GM21528 (cell line): ENCODE results near the gene GPC1.

Experiments
- ATAC-seq: cut with Tn5 transposase; IDR thresholded peaks from one replicate; pipeline ENCODE4 v1.9.1; 2021; ENCODE audit warnings: mild to moderate bottlenecking, moderate library complexity; ENCODE audit not compliant: unreplicated experiment, low FRiP score

GPC1 gene

GRCh38 chr2:240440251-240440650 is 4.8 kb downstream of the GPC1 start:
- no peak for ATAC-seq

- no peak for ATAC-seq
Observed at GRCh38 chr2:240440704-240441320, 5.3 kb downstream of the GPC1 start.

GRCh38 chr2:240441326-240441992 is 6.0 kb downstream of the GPC1 start:
- no peak for ATAC-seq

GRCh38 chr2:240441993-240442411 is 6.5 kb downstream of the GPC1 start:
- ATAC-seq: no peak

- ATAC-seq: no peak
Observed at GRCh38 chr2:240442891-240443715, 7.6 kb downstream of the GPC1 start.

GRCh38 chr2:240443891-240444301 is 8.4 kb downstream of the GPC1 start:
- no peak for ATAC-seq

GRCh38 chr2:240444464-240444863 is 9.0 kb downstream of the GPC1 start:
- no peak for ATAC-seq

GRCh38 chr2:240445961-240446663 is 10.6 kb downstream of the GPC1 start:
- no peak for ATAC-seq

GRCh38 chr2:240446664-240447175 is 11.3 kb downstream of the GPC1 start:
- ATAC-seq: no peak

GRCh38 chr2:240447331-240447730 is 11.9 kb downstream of the GPC1 start:
- ATAC-seq: no peak

- no peak for ATAC-seq
Observed at GRCh38 chr2:240447934-240448333, 12.5 kb downstream of the GPC1 start.

- no peak for ATAC-seq
Observed at GRCh38 chr2:240448387-240449274, 13.2 kb downstream of the GPC1 start.

- ATAC-seq: no peak
Observed at GRCh38 chr2:240449764-240450531, 14.5 kb downstream of the GPC1 start.

- no peak for ATAC-seq
Observed at GRCh38 chr2:240450532-240451107, 15.2 kb downstream of the GPC1 start.

- ATAC-seq: no peak
Observed at GRCh38 chr2:240451108-240451611, 15.7 kb downstream of the GPC1 start.

- no peak for ATAC-seq
Observed at GRCh38 chr2:240451791-240452461, 16.5 kb downstream of the GPC1 start.

- ATAC-seq: no peak
Observed at GRCh38 chr2:240452462-240453256, 17.2 kb downstream of the GPC1 start.
